Natural killer cell (primary cell): ENCODE data around the gene CGN. TPM values are rescaled to one million over a fixed set of nuclear protein-coding genes. Genes with fewer than 3 reads are reported as not detected.

Experiments
- ATAC-seq, 3 donors: fragments of 150-1000 bp in 2 of 3; fragments of 200-7000 bp in 1 of 3; cut with Tn5 transposase; 1 replicate in 1 of 3; 2 replicates in 2 of 3; pipeline ENCODE4 v1.10.0; 2021; ENCODE audit warnings: mild to moderate bottlenecking in 2 of 3, moderate library complexity in 2 of 3
- DNase-seq, 2 donors: peaks; one replicate each; pipeline versions ENCODE4 v3.0.0 to v3.0.0-alpha.2; 2013 to 2021; ENCODE audit warnings: mixed read lengths in 1 of 2
- H3K27ac ChIP-seq: one replicate; pipeline ENCODE4 v1.5.1; 2013; ENCODE audit warnings: mild to moderate bottlenecking, low read length
- H3K27me3 ChIP-seq: one replicate; pipeline ENCODE4 v1.6.1; 2013; ENCODE audit warnings: low read length; ENCODE audit not compliant: control insufficient read depth, insufficient read depth
- H3K36me3 ChIP-seq: one replicate; pipeline ENCODE4 v1.6.1; 2013; ENCODE audit warnings: low read length; ENCODE audit not compliant: control insufficient read depth, insufficient read depth
- H3K4me1 ChIP-seq: one replicate; pipeline ENCODE4 v1.6.1; 2013; ENCODE audit warnings: low read length; ENCODE audit not compliant: control insufficient read depth, insufficient read depth
- H3K4me3 ChIP-seq: one replicate; pipeline ENCODE4 v1.5.1; 2013; ENCODE audit warnings: low read length
- H3K9me3 ChIP-seq: one replicate; pipeline ENCODE4 v1.6.1; 2013; ENCODE audit warnings: low read length; ENCODE audit not compliant: control insufficient read depth, insufficient read depth
- H3K27ac Mint-ChIP-seq, 2 donors: one replicate each; pipeline ENCODE4 v1.8.0; 2022; ENCODE audit warnings: mild to moderate bottlenecking in 2 of 2, mixed read lengths in 2 of 2, moderate library complexity in 1 of 2
- H3K27me3 Mint-ChIP-seq, 2 donors: one replicate each; pipeline ENCODE4 v1.8.0; 2022; ENCODE audit warnings: low read depth in 2 of 2, mixed read lengths in 2 of 2
- H3K36me3 Mint-ChIP-seq: one replicate; pipeline ENCODE4 v1.8.0; 2022; ENCODE audit warnings: mixed read lengths
- H3K4me1 Mint-ChIP-seq, 2 donors: one replicate each; pipeline ENCODE4 v1.8.0; 2022; ENCODE audit warnings: mixed read lengths in 2 of 2
- H3K4me3 Mint-ChIP-seq: one replicate; pipeline ENCODE4 v1.8.0; 2022; ENCODE audit warnings: mild to moderate bottlenecking, moderate library complexity, mixed read lengths
- H3K9me3 Mint-ChIP-seq, 2 donors: one replicate each; pipeline ENCODE4 v1.8.0; 2022; ENCODE audit warnings: mixed read lengths in 2 of 2
- WGBS: methylation state at CpG from one replicate; pipeline ENCODE4 v1.1.7; 2013; ENCODE audit warnings: missing lambda C conversion rate; ENCODE audit not compliant: insufficient coverage; 5-methylcytosine and 5-hydroxymethylcytosine counted together
- intact Hi-C: fragments of 100-400 bp; cut with micrococcal nuclease; formaldehyde crosslinking; loops from one replicate; pipeline ENCODE4 v1.14.2; 2022
- total RNA-seq, 4 donors: library from RNA; stranded (reverse); fragments of 120-200 nt in 1 of 4; gene quantifications; one replicate each; pipeline versions ENCODE4 v1.2.3 to v1.2.4, GENCODE V29; 2013 to 2022
- TF ChIP-seq, protein P1 (sequence below): fragments of 200-600 bp; IDR thresholded peaks from one replicate; pipeline ENCODE4 v1.8.0; 2022; ENCODE audit warnings: antibody characterized with exemption

CGN gene
- total RNA-seq, 3 donors from 2014 or later (not counting 1 experiment from before 2014, with no cell fraction given), result 0.07 to 0.80 TPM; not detected in 1

DNA sequence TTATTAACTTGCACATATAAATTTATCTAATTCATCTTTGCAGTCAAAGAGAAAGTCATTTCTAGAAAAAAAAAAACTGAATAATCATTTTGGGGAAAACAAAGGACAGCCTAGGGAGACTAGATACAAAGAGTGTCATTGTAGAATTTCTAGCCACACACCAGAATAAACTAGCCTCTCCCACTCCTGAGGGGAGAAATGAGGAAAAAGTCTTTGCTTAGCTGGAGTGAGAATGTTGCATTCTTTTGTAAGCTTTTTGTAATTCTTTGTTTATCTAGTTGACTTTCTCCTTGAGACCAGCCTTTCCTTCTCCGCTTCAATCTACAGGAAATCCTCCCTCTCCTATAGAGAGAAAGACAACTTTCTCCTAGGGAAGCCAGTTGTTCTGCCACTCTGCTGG is 15.9 kb upstream of the CGN start:
- TF ChIP-seq, protein P1, sequence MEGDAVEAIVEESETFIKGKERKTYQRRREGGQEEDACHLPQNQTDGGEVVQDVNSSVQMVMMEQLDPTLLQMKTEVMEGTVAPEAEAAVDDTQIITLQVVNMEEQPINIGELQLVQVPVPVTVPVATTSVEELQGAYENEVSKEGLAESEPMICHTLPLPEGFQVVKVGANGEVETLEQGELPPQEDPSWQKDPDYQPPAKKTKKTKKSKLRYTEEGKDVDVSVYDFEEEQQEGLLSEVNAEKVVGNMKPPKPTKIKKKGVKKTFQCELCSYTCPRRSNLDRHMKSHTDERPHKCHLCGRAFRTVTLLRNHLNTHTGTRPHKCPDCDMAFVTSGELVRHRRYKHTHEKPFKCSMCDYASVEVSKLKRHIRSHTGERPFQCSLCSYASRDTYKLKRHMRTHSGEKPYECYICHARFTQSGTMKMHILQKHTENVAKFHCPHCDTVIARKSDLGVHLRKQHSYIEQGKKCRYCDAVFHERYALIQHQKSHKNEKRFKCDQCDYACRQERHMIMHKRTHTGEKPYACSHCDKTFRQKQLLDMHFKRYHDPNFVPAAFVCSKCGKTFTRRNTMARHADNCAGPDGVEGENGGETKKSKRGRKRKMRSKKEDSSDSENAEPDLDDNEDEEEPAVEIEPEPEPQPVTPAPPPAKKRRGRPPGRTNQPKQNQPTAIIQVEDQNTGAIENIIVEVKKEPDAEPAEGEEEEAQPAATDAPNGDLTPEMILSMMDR, result no peak
- 86% methylated on average over 1 of the region's 1 CpG for WGBS
- Mint-ChIP-seq H3K27me3 (no peaks in the 10 kb centered on the region), H3K9me3 (no peaks in the 10 kb centered on the region), H3K27ac (no peak overlapping the region), H3K36me3 (no peaks in the 10 kb centered on the region), H3K4me3 (no peak overlapping the region), H3K4me1 (no peaks in the 10 kb centered on the region)
- ATAC-seq (no peak), DNase-seq (no peak)
- intact Hi-C loops, result no loop called here
- no peak overlapping the region for H3K27ac ChIP-seq
- no peaks in the 10 kb centered on the region for H3K27me3 ChIP-seq
- no peak overlapping the region for H3K4me3 ChIP-seq
- H3K9me3 ChIP-seq, result no peaks in the 10 kb centered on the region
- no peaks in the 10 kb centered on the region for H3K36me3 ChIP-seq
- H3K4me1 ChIP-seq, result no peaks in the 10 kb centered on the region

DNA sequence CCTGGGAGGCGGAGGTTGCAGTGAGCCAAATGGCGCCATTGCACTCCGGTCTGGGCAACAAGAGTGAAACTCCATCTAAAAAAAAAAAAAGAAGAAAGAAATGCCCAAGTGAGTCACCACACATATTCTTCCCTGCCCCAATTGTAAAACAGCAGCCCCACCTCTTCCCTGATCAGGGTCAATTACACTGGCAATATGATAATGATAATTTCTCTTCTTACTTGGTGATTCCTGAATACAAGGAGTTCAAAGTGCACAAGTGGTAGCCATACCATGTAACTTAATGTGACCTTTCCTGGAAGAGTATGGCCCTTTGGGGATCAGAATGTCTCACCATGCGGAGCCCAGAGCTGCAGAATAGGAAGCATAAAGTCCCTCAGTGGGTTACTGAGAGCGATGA is 11.8 kb upstream of the CGN start:
- Mint-ChIP-seq H3K4me3 (no peak overlapping the region), H3K36me3 (no peaks in the 10 kb centered on the region), H3K9me3 (no peaks in the 10 kb centered on the region), H3K4me1 (no peaks in the 10 kb centered on the region), H3K27me3 (no peaks in the 10 kb centered on the region), H3K27ac (no peak overlapping the region)
- ATAC-seq (no peak), DNase-seq (no peak)
- Histone ChIP-seq H3K4me1 (no peaks in the 10 kb centered on the region), H3K4me3 (no peak overlapping the region), H3K27ac (no peak overlapping the region), H3K27me3 (no peaks in the 10 kb centered on the region), H3K36me3 (no peaks in the 10 kb centered on the region), H3K9me3 (no peaks in the 10 kb centered on the region)
- 97% methylated on average over 5 of the region's 5 CpGs for WGBS
- intact Hi-C loops, result no loop called here
- TF ChIP-seq, protein P1, result no peak

DNA sequence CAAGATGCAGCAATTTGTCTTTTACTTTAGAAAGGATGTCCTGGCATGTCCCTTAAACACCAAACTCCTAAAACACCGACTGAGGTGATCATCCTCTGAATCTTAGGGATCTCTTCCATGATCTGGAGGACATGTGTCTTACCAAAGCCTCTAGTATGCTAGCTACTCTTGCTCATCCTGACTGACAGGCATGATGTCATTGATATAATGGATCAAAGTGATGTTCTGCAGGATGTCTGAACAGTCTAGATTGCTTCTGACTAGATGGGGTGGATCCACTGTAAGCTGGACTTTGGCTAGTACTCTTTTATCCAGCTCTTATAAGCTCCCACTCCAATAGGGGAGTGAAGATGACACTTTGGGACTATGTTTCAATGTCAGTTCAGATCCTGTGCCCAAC is 11.3 kb upstream of the CGN start:
- H3K4me3 Mint-ChIP-seq, result no peak overlapping the region

DNA sequence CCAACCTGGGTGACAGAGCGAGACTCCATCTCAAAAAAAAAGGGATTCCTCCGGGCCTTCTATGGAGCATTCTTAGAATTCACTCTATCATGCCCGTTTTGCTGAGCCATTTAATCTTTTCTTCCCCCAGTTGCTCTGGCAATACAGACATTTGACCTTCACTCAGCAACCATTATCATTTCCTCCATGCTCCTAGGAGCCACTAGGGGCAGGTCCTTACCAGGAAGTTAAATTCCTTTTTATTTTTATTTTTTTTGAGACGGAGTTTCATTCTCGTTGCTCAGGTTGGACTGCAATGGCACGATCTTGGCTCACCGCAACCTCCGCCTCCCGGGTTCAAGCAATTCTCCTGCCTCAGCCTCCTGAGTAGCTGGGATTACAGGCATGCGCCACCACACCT is 9.7 kb upstream of the CGN start:
- WGBS, result 88% methylated on average over 10 of the region's 10 CpGs
- H3K4me1 ChIP-seq, result no peaks in the 10 kb centered on the region
- H3K4me3 ChIP-seq, result no peak overlapping the region
- no peak overlapping the region for H3K27ac ChIP-seq
- Mint-ChIP-seq H3K4me1 (no peaks in the 10 kb centered on the region), H3K27ac (no peak overlapping the region), H3K36me3 (no peaks in the 10 kb centered on the region), H3K9me3 (no peaks in the 10 kb centered on the region), H3K4me3 (no peak overlapping the region), H3K27me3 (no peaks in the 10 kb centered on the region)
- H3K36me3 ChIP-seq, result no peaks in the 10 kb centered on the region
- H3K9me3 ChIP-seq, result no peaks in the 10 kb centered on the region
- intact Hi-C loops, result no loop called here
- ATAC-seq (no peak), DNase-seq (no peak)
- TF ChIP-seq, protein P1, result no peak
- H3K27me3 ChIP-seq, result no peaks in the 10 kb centered on the region

More for the DNA sequence above, 11.3 kb upstream of the CGN start:
- Histone ChIP-seq H3K4me3 (no peak overlapping the region), H3K27ac (no peak overlapping the region), H3K4me1 (no peaks in the 10 kb centered on the region), H3K9me3 (no peaks in the 10 kb centered on the region), H3K27me3 (no peaks in the 10 kb centered on the region), H3K36me3 (no peaks in the 10 kb centered on the region)
- Mint-ChIP-seq H3K27ac (no peak overlapping the region), H3K4me1 (no peaks in the 10 kb centered on the region), H3K36me3 (no peaks in the 10 kb centered on the region), H3K9me3 (no peaks in the 10 kb centered on the region), H3K27me3 (no peaks in the 10 kb centered on the region)
- ATAC-seq (no peak), DNase-seq (no peak)
- TF ChIP-seq, protein P1, result no peak
- WGBS, result 75% methylated on average over 1 of the region's 1 CpG
- intact Hi-C loops, result no loop called here
